Endometrial microvascular endothelial cells (primary cell): Measurements from ENCODE around the gene HTRA3. TPM values are rescaled to one million over a fixed set of nuclear protein-coding genes. Genes with fewer than 3 reads are reported as not detected.

ENCODE experiments used
- in situ Hi-C: cut with HindIII; loops from 2 replicates; pipeline ENCODE4 v1.10.0; 2017; ENCODE audit warnings: low sequenced_read_pairs, low pct_unique_long_range_greater_than_20kb; ENCODE audit errors: inconsistent ontology term
- total RNA-seq: library from RNA; depleted of rRNA; stranded (reverse); fragments of >200 nt; gene quantifications from one replicate; pipeline ENCODE4 v1.2.3, GENCODE V29; 2015; ENCODE audit errors: inconsistent ontology term

HTRA3 gene
- total RNA-seq, 1 donor from 2014 or later: 1.3 TPM

DNA sequence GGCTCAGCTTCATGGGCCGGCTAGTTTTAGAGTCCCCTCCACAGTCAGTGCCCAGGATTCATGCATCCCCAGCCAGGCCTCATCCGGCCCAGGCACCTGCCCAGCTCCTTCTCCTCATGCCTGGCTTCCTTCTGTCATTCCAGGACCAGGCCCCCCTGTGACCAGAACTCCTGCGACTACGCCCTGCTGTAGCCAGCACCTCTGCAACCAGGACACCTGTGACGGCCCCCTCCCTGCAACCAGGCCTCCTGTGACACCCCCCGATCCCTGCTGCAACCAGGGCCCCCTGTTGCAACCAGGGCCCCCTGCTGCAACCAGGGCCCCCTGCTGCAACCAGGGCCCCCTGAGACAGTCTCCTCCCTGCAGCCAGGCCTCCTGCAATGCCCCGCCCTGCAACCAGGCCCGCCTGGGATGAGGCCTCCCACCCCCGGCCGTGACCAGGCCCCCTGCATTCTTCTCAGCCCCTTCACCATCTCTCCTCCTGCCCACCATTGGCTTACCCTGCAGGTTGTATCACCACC, 46.8 kb downstream of the HTRA3 start:
- in situ Hi-C loops: no loop called here

GRCh38 chr4:8316911-8317351, 47.4 kb downstream of the HTRA3 start:
- in situ Hi-C loops: no loop called here

DNA sequence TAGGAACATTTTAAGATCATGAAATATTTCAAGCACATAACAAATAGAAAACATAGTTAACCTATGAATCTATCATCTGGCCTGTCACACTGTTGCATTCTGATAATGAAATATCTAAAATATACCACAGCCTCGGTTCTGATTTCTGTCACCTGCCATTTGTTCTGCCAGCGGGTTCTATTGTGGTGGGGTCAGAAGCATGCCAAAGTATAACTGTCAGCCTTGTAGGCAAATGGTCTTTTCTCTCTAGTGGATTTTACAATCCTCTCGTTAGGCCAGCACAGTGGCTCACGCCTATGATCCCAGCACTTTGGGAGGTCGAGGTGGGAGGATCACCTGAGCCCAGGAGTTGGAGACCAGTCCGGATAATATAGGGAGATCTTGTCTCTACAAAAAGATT, 47.9 kb downstream of the HTRA3 start:
- in situ Hi-C loops: no loop called here

DNA sequence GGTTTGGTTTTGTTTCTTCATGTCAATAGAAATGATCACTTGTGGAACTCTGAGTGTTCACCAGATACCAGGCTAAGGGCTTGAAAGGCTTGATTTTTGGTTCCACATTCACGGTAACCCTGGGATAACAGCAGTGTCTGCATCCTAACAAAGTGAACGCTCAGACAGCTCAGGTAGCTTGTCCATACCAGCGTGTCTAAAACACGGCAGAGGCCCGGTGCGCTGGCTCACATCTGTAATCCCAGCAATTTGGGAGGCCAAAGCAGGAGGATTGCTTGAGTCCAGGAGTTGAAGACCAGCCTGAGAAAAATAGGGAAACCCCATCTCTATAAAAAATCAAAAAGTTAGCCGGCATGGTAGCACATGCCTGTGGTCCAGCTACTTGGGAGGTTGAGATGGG, 49.0 kb downstream of the HTRA3 start:
- in situ Hi-C loops: no loop called here

- in situ Hi-C loops: no loop called here
Observed at GRCh38 chr4:8319061-8319460, 49.5 kb downstream of the HTRA3 start.

DNA sequence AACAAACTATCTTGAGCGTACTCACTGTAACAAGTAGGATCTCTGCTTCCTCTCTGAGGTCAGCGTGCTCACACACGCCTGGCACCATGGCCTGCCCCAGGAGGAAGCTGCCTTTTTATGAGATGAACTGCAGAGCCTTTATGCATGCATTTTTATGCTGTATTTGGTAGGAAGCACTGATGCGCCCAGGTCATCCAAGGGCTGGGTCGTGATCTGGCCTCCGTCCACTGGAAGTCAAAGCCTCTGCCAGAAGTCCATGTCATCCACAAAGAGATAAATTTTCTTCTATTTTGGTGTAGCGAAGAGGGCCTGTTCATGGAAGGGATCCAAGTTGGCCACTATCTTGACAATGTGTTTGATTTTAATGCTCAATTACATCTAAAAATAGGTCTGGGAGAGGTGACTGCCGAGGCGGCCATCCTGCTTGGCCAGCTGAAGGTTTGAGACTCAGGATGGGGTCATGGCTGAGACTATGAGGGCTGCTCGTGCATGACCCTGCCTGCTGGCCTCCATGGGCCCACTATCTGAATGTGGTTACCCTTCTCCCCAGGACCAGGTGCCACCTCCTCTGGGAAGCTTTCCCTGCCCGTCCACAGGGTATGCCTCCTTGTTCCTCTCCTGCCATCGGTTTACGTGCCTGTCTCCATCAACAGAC, 50.3 kb downstream of the HTRA3 start:
- in situ Hi-C loops: no loop called here

- in situ Hi-C loops: no loop called here
Observed at GRCh38 chr4:8320386-8320750, 50.8 kb downstream of the HTRA3 start.

DNA sequence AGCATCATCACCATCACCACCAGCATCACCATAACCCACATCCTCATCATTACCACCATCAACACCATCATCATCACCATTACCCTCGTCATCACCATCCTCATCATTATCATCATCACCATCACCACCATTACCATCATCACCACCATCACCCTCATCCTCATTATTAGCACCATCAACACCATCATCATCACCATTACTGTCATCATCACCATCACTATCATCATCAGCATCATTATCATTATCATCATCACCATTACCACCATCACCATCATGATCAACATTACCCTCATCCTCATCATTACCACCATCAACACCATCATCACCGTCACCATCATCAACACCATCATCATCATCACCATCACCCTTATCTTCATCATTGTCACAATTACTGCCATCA, 51.7 kb downstream of the HTRA3 start:
- in situ Hi-C loops: no loop called here

GRCh38 chr4:8321771-8322170, 52.2 kb downstream of the HTRA3 start:
- in situ Hi-C loops: no loop called here

- in situ Hi-C loops: no loop called here
Observed at GRCh38 chr4:8322794-8323704, 53.5 kb downstream of the HTRA3 start.

- in situ Hi-C loops: no loop called here
Observed at GRCh38 chr4:8323947-8324555, 54.5 kb downstream of the HTRA3 start.

DNA sequence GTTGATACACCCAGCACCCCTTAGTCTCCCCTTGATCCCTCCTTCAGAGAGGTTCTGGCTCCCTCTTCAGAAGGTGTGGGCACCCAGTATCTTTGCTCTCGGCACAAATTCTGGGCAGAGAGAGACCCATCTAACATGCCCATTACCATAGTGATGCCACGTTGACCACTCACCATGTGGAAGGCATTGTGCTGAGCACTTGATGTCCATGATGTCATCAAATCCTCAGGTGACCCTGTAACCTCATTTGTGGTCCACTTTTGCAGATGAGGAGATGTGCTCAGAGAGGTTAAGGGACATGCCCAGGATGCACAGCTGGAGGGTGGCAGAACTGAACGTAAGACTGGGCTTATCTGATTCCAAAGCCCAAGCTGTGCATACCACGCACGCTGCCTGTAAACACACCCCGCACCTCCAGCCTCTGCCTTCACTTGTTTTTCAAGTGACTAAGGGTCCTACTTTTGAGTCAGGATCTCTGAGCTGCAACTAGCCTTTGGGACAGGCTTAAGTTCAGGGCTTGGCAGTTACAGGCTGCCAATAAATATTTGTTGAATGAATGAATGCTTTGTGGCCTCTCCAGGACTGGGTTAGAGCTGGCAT, 55.2 kb downstream of the HTRA3 start:
- in situ Hi-C loops: no loop called here

- in situ Hi-C loops: no loop called here
Observed at GRCh38 chr4:8325291-8325973, 55.9 kb downstream of the HTRA3 start.

DNA sequence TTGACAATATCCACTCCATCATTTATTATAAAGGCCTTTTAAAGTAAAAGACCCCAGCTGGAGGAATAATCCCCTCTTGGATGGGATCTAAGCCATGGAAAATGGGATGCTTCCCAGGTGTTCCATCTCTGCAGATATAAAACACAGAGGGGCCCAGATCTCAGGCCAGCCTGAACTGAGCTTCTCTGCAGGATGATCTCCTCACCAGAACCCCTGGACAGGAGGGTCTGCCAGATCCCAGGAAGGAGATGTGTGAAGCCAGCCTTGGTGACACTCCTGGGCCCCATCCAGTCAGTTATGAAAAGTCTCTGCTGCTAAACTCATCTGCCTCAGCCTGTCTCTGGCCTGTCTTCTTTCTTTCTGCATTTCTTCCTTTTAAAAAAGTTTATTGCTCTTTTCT, 56.7 kb downstream of the HTRA3 start:
- in situ Hi-C loops: no loop called here

GRCh38 chr4:8328456-8328855, 58.9 kb downstream of the HTRA3 start:
- in situ Hi-C loops: no loop called here

DNA sequence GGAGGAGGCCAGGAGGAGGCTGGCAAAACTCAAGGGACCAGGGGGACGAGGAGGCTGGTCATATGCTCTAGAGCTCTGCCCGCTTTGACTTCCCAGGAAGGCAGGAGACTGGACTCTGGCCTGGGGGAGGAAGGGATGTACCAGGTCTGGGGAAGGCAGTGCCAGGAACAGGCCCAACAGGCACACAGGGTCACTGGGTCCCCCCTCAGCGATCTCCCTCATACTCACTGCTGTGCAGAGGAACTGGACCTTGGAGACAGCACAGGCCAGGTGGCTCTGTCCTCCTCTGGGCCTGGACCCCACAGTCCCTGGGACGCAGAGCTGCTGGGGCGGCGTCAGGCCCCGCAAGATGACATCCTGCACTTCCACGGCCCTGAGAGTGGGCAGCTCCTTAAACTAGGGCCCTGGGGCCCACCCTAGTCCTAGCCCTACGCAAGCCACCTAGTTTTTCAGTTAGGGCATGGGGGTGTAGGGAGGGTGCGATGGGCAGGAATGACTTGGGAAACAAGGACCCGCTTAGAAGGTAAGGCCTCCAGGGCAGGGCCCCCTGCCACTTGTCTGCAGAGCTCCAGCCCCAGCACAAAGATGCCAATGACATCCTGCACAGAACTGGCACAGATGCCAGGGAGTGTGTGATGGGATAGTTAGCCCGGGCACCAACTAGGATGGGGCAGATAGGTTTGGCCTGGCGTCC, 59.5 kb downstream of the HTRA3 start:
- in situ Hi-C loops: no loop called here

- in situ Hi-C loops: no loop called here
Observed at GRCh38 chr4:8329560-8329858, 60.0 kb downstream of the HTRA3 start.
